B cell (primary cell): ENCODE data around the gene ELF4. TPM values are rescaled to one million over a fixed set of nuclear protein-coding genes. Genes with fewer than 3 reads are reported as not detected.

Experiments used
- ATAC-seq: fragments of 200-7000 bp; cut with Tn5 transposase; one replicate; pipeline ENCODE4 v1.10.0; 2021; ENCODE audit warnings: low read depth, mild to moderate bottlenecking, moderate number of reproducible peaks, moderate library complexity
- CTCF ChIA-PET: fragments of 350-600 bp; sonication (Branson Sonifier 250); formaldehyde crosslinking; loops from one replicate; lab custom pipeline; 2021; ENCODE audit warnings: antibody characterized with exemption, inconsistent platforms; lab: Charles Lee
- POLR2A ChIA-PET: fragments of 350-600 bp; sonication (Branson Sonifier 250); formaldehyde crosslinking; loops from one replicate; lab custom pipeline; 2021; ENCODE audit warnings: antibody characterized with exemption; lab: Charles Lee
- DNase-seq: peaks from one replicate; pipeline ENCODE4 v3.0.0; 2013
- H2AFZ ChIP-seq: 2 replicates; pipeline ENCODE4 v1.6.1; 2012; ENCODE audit warnings: mild to moderate bottlenecking, low read depth, low read length; ENCODE audit not compliant: insufficient read depth, poor library complexity, severe bottlenecking
- H3K27ac ChIP-seq, 2 donors: 1 replicate in 1 of 2; 2 replicates in 1 of 2; pipeline ENCODE4 v1.5.1; 2012 to 2013; ENCODE audit warnings: low read length in 2 of 2, mild to moderate bottlenecking in 2 of 2, moderate library complexity in 1 of 2
- H3K27me3 ChIP-seq, 4 experiments: fragments of 200-600 bp in 1 of 4; sonication (generic) in 1 of 4; replicated peaks in 1 of 4; 1 replicate in 2 of 4; 2 replicates in 2 of 4; pipeline versions ENCODE4 v1.6.1 to v1.7.0; 2013 to 2016; ENCODE audit warnings: low read length in 3 of 4, mild to moderate bottlenecking in 2 of 4, mixed read lengths in 1 of 4, moderate library complexity in 1 of 4; ENCODE audit not compliant: insufficient read depth in 4 of 4, control insufficient read depth in 3 of 4; ENCODE audit errors: control extremely low read depth in 1 of 4
- H3K36me3 ChIP-seq, 2 experiments: replicated peaks in 1 of 2; 1 replicate in 1 of 2; 2 replicates in 1 of 2; pipeline versions ENCODE4 v1.6.1 to v1.7.1; 2013; ENCODE audit warnings: low read length in 1 of 2; ENCODE audit not compliant: insufficient read depth in 2 of 2, control insufficient read depth in 1 of 2; ENCODE audit errors: control extremely low read depth in 1 of 2, extremely low read depth in 1 of 2
- H3K4me1 ChIP-seq, 2 donors: fragments of 200-600 bp in 1 of 2; sonication (generic) in 1 of 2; 1 replicate in 1 of 2; 2 replicates in 1 of 2; pipeline versions ENCODE4 v1.5.1 to v1.6.1; 2013 to 2017; ENCODE audit warnings: low read length in 2 of 2; ENCODE audit not compliant: control insufficient read depth in 2 of 2, insufficient read depth in 2 of 2
- H3K4me2 ChIP-seq: replicated peaks from 2 replicates; pipeline ENCODE3; 2012; ENCODE audit warnings: mild to moderate bottlenecking, low read depth, low read length; ENCODE audit not compliant: poor library complexity, severe bottlenecking
- H3K4me3 ChIP-seq, 5 experiments: fragments of 200-600 bp in 1 of 5; sonication (generic) in 1 of 5; 1 replicate in 3 of 5; 2 replicates in 2 of 5; pipeline versions ENCODE4 v1.5.1 to v1.7.0; 2011 to 2016; ENCODE audit warnings: low read length in 4 of 5, mild to moderate bottlenecking in 4 of 5, low read depth in 2 of 5, control low read depth in 1 of 5, moderate library complexity in 1 of 5; ENCODE audit not compliant: insufficient read depth in 1 of 5; ENCODE audit errors: control extremely low read depth in 1 of 5, extremely low read depth in 1 of 5
- H3K79me2 ChIP-seq: fragments of 200-600 bp; sonication (generic); one replicate; pipeline ENCODE4 v1.6.0; 2016; ENCODE audit warnings: low read length; ENCODE audit not compliant: control insufficient read depth, insufficient read depth
- H3K9ac ChIP-seq: fragments of 200-600 bp; sonication (generic); 2 replicates; pipeline ENCODE4 v1.6.1; 2017; ENCODE audit warnings: mild to moderate bottlenecking, low read length, moderate library complexity
- H3K9me3 ChIP-seq, 3 donors: one replicate each; pipeline versions ENCODE4 v1.6.1 to v1.7.1; 2013; ENCODE audit warnings: low read length in 2 of 3; ENCODE audit not compliant: control insufficient read depth in 2 of 3, insufficient read depth in 1 of 3; ENCODE audit errors: control extremely low read depth in 1 of 3
- H4K20me1 ChIP-seq: 2 replicates; pipeline ENCODE4 v1.6.0; 2012; ENCODE audit warnings: mild to moderate bottlenecking, low read length; ENCODE audit not compliant: insufficient read depth, control insufficient read depth, poor library complexity, severe bottlenecking
- H3K27ac Mint-ChIP-seq: one replicate; pipeline ENCODE4 v1.8.0; 2021; ENCODE audit warnings: mixed read lengths
- H3K27me3 Mint-ChIP-seq: one replicate; pipeline ENCODE4 v1.8.0; 2021; ENCODE audit warnings: mixed read lengths
- H3K4me1 Mint-ChIP-seq: one replicate; pipeline ENCODE4 v1.8.0; 2021; ENCODE audit warnings: mixed read lengths
- H3K4me3 Mint-ChIP-seq: one replicate; pipeline ENCODE4 v1.8.0; 2021; ENCODE audit warnings: mixed read lengths
- H3K9me3 Mint-ChIP-seq: one replicate; pipeline ENCODE4 v1.8.0; 2022; ENCODE audit warnings: mixed read lengths; ENCODE audit not compliant: insufficient read depth
- EZH2 ChIP-seq: IDR thresholded peaks from 2 replicates; pipeline ENCODE4 v1.6.1; 2012; ENCODE audit warnings: borderline replicate concordance, low read depth, mild to moderate bottlenecking, moderate library complexity, low read length; ENCODE audit not compliant: insufficient read depth, poor library complexity, severe bottlenecking
- WGBS: methylation state at CpG from one replicate; pipeline ENCODE4 v1.1.5; 2013; ENCODE audit warnings: missing lambda C conversion rate; ENCODE audit not compliant: insufficient coverage; 5-methylcytosine and 5-hydroxymethylcytosine counted together
- intact Hi-C: fragments of 100-400 bp; cut with micrococcal nuclease; formaldehyde crosslinking; loops from one replicate; pipeline ENCODE4 v1.10.0; 2022
- polyA plus RNA-seq: library from polyadenylated mRNA; depleted of rRNA; stranded (reverse); fragments of >200 nt; gene quantifications from 2 replicates; pipeline ENCODE4 v1.2.3, GENCODE V29; 2012
- total RNA-seq, 2 donors: library from RNA; stranded (reverse); fragments of 120-200 nt in 1 of 2; gene quantifications; 1 replicate in 1 of 2; 2 replicates in 1 of 2; pipeline versions ENCODE4 v1.2.3 to v1.2.4, GENCODE V29; 2013 to 2022
- TF ChIP-seq, protein P1 (sequence below): fragments of 200-600 bp; IDR thresholded peaks from one replicate; pipeline ENCODE4 v1.8.0; 2022; ENCODE audit warnings: antibody characterized with exemption, mild to moderate bottlenecking

The ELF4 gene
- total and polyA plus RNA-seq, 2 donors (not counting 1 experiment from before 2014, with no cell fraction given): 24.7 to 26.3 TPM

DNA sequence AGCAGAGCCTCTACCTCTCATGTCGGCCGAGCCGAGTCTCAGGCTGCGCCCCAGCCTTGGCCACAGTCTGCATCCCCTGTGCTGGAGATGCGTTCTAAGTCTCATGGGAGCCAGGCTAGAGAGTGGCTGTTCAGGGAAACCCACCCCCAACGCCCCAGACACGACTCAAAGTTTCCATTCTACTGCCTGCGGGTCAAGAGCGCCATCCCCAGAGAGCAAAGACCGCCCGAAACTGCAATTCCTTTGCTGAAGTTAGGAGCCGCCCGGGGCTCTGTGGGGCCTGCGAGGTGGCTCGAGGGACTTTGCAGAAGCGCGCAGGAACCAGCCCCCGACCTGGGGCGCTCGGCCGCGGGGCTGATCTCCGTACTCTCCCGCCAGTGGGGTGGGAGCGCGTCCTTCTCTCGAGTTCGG, 10.0 kb upstream of the ELF4 start:
- no peaks in the 10 kb centered on the region for H3K27me3 ChIP-seq
- DNase-seq: no peak

DNA sequence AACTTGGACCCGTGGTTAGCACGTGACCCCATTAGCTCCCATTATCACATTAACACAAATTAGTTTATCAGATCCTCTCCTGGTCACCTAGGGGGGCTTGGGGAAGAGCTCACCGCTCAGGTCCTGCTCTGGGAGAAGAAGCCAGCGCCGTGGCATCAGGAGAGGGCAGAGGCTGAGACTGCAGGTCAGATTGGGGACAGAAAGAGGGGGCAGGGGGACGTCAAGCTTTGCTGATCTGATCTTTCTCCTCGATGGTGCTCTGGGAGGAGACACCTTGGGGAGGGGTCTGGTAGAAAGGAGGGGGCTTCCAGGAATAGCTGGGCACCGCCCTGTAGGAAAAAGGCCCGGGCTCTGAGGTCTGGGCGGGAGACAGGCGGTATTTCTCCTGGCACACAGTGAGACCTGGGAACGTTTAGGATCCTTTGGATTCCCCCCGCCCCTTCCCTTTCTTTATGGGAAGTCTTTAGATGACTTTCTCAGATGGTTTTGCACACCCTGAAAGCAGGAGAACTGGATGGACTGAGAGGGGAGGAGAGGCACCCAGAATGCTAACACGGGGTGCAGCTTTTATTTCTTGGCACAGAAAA, 9.1 kb upstream of the ELF4 start:
- ChIA-PET POLR2A (no interaction called here), CTCF (interaction anchor here (0.6 to 8.4 kb wide), 8 partner anchors 8 to 264 kb away, joined by 3 to 164 read pairs (median 4); partner anchors contain the start of gene AIFM1)
- WGBS: 97% methylated on average over 5 of the region's 14 CpGs
- Histone ChIP-seq H2AFZ (no peak overlapping the region), H4K20me1 (no peaks in the 10 kb centered on the region), H3K36me3 (no peaks in the 10 kb centered on the region), H3K4me3 (no peak overlapping the region), H3K4me1 (peaks cover 5 to 15% of the 10 kb centered on the region in 2 donors), H3K27me3 (no peaks in the 10 kb centered on the region), H3K79me2 (no peaks in the 10 kb centered on the region), H3K4me2 (no peak overlapping the region), H3K9me3 (no peaks in the 10 kb centered on the region), H3K9ac (no peak overlapping the region), H3K27ac (no peak overlapping the region)
- Mint-ChIP-seq H3K9me3 (no peaks in the 10 kb centered on the region), H3K4me1 (peaks cover 10% of the 10 kb centered on the region), H3K27ac (no peak overlapping the region), H3K27me3 (no peaks in the 10 kb centered on the region), H3K4me3 (peak overlapping the region; percentile 82)
- no peak for DNase-seq
- intact Hi-C loops: no loop called here
- ATAC-seq: no peak
- no peak for TF ChIP-seq EZH2
- TF ChIP-seq, protein P1, sequence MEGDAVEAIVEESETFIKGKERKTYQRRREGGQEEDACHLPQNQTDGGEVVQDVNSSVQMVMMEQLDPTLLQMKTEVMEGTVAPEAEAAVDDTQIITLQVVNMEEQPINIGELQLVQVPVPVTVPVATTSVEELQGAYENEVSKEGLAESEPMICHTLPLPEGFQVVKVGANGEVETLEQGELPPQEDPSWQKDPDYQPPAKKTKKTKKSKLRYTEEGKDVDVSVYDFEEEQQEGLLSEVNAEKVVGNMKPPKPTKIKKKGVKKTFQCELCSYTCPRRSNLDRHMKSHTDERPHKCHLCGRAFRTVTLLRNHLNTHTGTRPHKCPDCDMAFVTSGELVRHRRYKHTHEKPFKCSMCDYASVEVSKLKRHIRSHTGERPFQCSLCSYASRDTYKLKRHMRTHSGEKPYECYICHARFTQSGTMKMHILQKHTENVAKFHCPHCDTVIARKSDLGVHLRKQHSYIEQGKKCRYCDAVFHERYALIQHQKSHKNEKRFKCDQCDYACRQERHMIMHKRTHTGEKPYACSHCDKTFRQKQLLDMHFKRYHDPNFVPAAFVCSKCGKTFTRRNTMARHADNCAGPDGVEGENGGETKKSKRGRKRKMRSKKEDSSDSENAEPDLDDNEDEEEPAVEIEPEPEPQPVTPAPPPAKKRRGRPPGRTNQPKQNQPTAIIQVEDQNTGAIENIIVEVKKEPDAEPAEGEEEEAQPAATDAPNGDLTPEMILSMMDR: no peak

More for the DNA sequence above, 10.0 kb upstream of the ELF4 start:
- Histone ChIP-seq H3K9me3 (no peaks in the 10 kb centered on the region), H3K4me3 (peak overlapping the region in 4 of 5 experiments; percentile 35 to 62 (median 48)), H3K79me2 (no peaks in the 10 kb centered on the region), H3K36me3 (no peaks in the 10 kb centered on the region), H3K9ac (peak overlapping the region; percentile 64), H3K4me1 (peaks cover 5 to 15% of the 10 kb centered on the region in 2 donors), H3K4me2 (peak overlapping the region; percentile 87), H2AFZ (peak overlapping the region; percentile 76), H4K20me1 (no peaks in the 10 kb centered on the region), H3K27ac (no peak overlapping the region)
- H3K4me1 Mint-ChIP-seq: peaks cover 10% of the 10 kb centered on the region
- TF ChIP-seq, protein P1: no peak
- no peak for TF ChIP-seq EZH2
- H3K9me3 Mint-ChIP-seq: no peaks in the 10 kb centered on the region
- peak; percentile 55 for ATAC-seq
- no peaks in the 10 kb centered on the region for H3K27me3 Mint-ChIP-seq
- H3K4me3 Mint-ChIP-seq: peak overlapping the region; percentile 82
- CTCF ChIA-PET: interaction anchor here (0.6 to 8.4 kb wide), 13 partner anchors 8 to 483 kb away, joined by 3 to 164 read pairs (median 5); partner anchors contain the start of gene AIFM1
- POLR2A ChIA-PET: interaction anchor here (1.2 kb wide), 2 partner anchors 36 to 39 kb away, joined by 6 to 7 read pairs; no protein-coding TSS in a partner anchor
- WGBS: 4% methylated on average over 20 of the region's 28 CpGs
- peak overlapping the region; percentile 50 for H3K27ac Mint-ChIP-seq
- intact Hi-C loops: loop anchor here (1.0 to 2.0 kb wide), 3 partner anchors 11 to 44 kb away; partner anchors contain the start of gene AIFM1
